Activated CD8-positive, alpha-beta memory T cell treated with anti-CD3 and anti-CD28 coated beads, Interleukin-2, amount 50 U/mL, for 4 hours (primary cell): Measurements from ENCODE around the gene MYL3.
"Not testable (repeated sequence)": the region's sequence is repeated elsewhere in the genome, so short reads cannot be mapped to it uniquely, and the experiment has no call there.

Experiments
- DNase-seq: peaks from one replicate; pipeline ENCODE4 v3.0.0-alpha.2; 2020

MYL3 gene

DNA sequence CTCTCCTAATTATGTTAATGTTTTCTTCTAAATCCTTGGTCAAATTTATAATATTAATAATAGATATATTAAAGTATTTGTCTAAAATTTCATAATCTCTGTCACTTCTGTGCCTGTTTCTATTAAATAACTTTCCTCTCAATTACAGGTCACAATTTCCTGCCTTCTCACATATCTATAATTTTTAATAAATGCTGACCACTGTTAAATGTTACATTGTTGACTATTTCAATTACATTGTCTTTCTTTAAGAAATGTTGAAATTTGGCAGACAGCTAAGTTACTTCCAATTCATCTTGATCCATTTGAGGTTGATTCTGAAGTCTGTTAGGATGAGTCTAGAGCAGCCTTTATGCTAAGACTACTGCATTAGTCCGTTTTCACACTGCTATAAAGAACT, 41.7 kb downstream of the MYL3 start:
- no peak for DNase-seq

DNA sequence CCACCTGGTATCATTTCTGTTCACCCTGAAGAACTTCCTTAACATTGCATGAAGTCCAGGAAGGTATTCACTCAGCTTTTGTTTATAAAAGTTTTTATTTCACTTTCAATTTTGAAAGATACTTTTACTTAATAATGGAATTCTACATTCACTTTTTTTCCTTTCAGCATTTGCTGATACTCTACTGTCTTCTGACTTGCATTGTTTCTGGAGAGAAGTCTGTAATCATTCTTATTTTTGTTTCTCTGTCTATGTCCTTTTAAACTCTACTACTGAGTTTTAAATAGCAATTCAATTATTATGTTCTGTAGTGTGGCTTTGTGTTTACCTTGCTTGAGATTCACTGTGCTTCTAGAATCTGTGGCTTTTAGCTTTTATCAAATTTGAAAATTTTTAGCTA, 42.4 kb downstream of the MYL3 start:
- no peak for DNase-seq

DNA sequence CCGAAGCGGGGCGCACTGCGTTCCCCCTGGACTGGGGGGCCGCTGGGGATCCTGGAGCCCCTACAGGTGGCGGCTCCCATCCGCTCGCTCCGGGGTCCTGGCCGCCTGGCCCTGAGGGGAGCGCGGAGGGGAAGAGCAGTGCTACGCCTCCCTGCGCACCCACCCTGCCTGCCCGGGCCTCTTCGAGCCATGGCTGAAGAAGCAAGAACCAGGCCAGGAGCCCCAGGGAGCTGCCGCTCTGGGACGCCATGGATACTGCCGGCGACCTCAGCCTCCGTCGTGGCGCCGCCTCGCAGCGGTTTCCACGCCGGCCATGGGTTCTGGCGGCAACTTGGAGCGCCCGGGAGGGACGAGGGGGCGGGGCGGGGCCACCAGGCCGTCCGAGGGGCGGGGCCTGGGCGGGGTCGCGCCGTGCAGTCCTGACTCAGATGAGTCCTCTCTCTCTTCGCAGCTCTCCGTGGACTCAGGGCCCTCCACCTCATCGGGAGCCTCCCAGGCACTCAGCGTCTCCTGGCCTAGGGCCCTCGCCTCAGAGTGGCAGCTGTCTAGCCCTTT, 50.9 kb downstream of the MYL3 start:
- DNase-seq: peak; percentile 78

DNA sequence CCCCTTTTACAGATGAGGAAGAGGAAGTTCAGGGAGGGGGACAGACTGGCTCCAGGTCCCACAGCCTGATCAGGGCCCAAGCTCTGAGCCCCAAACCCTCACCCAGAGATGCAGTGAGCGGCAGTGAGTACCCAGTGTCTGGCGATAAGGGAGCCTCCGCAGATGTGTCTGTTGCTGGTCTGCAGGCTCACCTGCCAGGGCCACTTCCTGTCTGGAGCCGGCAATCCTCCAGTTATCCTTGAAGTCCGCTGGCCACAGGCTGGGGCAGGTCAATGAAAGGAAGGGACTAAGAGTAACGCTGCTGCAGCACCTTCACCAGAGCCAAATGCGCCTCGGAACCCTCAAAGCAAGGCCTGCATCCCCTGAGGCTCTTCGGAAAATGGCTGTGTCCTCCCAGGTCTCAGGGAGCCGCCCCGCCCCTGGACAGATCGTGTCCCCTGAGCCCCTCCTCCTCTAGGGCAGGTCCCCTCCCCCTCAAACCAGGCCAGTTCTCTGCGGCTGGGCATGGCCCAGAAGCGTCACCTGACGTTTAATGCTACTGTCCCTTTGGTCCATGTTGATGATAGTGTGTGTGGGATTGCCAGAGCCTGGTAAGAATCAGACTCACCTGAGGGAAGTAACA, 51.5 kb downstream of the MYL3 start:
- no peak for DNase-seq

DNA sequence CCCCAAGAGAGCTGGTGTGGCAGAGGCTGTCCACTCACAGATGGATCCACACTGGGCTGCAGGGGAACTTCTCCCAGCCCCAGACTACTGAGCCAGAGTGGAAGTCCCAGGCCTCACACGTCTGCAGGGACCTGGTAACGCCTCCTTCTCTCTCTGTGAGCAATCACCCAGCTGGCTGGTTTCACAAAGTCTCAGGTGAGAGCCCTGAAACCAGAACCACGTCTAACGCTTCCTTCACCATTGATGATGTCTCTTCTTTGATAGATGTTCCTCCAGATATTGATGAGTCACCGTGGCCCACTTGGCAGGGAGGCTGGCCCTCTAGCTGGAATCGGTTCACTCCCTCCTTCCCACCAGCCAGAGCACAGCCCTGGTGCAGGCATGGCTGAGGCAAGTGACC, 54.5 kb downstream of the MYL3 start:
- not testable (repeated sequence) for DNase-seq
